HTR-8/SVneo (cell line): ENCODE measurements around the gene ARHGEF26.

ENCODE experiments used
- DNase-seq: peaks from one replicate; pipeline ENCODE4 v3.0.0; 2011; ENCODE audit warnings: low spot score, mixed read lengths; ENCODE audit not compliant: insufficient read length
- FAIRE-seq: peaks from 2 replicates; lab custom pipeline; 2011; peaks lifted over from hg19 to GRCh38; lab: Jason Lieb, UNC

Gene ARHGEF26

DNA sequence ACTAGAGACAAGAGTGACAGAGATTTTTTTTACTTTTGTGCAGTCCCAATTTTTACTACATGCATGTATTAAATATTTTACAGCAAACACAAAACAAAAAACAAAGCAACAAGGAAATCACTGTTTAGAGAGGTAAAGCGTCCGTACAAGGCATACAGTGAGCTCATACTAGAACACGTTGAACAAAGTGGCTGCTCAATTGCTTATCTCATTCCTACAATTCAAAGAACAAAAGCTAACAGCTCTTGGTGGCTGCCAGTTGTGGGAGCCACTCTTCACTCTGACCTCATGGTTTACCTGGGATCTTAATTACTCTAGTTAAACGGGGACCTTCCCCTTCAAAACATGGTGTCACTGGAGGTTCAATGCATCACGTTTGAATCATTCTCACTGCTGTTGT is 7.6 kb upstream of the ARHGEF26 start:
- FAIRE-seq (no peak), DNase-seq (no peak)

DNA sequence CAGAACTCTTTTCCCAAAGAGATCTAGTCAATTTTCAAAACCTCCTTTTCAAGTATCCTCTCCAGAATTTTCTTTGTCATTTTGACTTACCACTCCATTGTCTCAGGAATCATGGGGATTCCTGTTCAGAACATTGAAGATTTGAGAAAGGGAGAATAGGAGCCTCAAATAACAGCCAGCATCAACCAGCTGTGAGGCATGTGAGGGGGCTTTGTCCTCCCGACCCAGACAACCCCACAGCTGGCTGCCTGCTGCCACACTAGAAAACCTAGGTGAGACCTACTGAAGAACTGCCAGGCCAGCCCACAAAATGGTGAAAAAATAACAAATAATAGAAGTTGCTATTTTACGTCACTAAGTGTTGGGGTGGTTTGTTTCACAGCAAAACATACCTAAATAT is 5.9 kb upstream of the ARHGEF26 start:
- DNase-seq, result no peak
- no peak for FAIRE-seq

DNA sequence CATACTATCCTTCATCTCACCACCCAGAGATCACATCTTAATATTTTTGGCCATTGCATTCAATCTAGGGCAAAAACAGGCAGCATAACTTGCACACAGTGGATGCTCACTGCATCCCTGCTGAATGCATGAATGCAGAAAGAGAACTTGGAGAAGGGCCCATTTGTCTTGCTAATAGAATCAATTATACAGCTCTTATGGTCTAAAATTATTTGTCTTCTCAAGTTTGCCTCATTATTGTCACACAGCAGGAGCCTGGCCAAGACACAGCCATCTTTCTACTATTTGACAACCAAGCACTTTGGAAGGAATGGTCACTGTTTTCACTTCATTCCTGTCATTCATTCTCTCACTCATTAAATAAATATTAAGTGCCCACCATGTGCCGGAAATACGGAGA is 1.2 kb upstream of the ARHGEF26 start:
- DNase-seq (no peak), FAIRE-seq (no peak)

DNA sequence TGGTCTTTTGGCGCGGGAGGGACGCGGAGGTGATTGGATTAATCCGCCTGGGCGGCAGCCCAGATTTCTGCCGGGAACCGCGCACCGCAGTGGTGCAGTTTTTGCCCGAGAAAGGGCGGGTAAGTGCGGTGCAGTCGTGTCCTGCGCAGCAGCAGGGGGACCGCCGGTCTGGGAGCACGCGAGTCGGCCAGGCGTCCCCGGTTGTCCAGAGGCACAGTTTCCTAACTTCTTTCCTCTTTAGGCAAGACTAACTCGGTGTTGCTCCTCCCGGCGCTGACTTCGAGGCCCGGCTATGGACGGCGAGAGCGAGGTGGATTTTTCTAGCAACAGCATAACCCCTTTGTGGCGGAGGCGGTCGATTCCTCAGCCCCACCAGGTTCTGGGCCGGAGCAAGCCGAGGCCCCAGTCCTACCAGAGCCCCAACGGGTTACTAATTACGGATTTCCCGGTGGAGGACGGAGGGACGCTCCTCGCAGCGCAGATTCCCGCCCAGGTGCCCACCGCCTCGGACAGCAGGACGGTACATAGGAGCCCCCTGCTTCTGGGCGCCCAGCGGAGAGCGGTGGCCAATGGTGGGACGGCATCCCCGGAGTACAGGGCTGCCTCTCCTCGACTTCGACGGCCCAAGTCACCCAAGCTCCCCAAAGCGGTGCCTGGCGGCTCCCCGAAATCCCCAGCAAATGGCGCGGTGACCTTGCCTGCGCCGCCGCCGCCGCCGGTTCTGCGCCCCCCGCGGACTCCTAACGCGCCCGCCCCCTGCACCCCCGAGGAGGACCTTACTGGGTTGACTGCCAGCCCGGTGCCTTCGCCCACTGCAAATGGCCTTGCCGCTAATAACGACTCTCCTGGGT is 736 bp downstream of the ARHGEF26 start:
- DNase-seq, result peak; percentile 29
- no peak for FAIRE-seq

DNA sequence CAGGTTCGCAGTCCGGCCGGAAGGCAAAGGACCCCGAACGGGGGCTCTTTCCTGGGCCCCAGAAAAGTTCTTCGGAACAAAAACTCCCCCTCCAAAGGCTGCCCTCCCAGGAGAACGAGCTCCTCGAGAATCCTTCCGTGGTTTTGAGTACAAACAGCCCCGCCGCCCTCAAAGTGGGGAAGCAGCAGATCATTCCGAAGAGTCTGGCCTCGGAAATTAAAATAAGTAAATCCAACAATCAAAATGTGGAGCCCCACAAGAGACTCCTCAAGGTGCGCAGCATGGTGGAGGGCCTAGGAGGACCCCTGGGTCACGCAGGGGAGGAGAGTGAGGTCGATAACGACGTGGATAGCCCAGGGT is 1.3 kb downstream of the ARHGEF26 start:
- no peak for FAIRE-seq

DNA sequence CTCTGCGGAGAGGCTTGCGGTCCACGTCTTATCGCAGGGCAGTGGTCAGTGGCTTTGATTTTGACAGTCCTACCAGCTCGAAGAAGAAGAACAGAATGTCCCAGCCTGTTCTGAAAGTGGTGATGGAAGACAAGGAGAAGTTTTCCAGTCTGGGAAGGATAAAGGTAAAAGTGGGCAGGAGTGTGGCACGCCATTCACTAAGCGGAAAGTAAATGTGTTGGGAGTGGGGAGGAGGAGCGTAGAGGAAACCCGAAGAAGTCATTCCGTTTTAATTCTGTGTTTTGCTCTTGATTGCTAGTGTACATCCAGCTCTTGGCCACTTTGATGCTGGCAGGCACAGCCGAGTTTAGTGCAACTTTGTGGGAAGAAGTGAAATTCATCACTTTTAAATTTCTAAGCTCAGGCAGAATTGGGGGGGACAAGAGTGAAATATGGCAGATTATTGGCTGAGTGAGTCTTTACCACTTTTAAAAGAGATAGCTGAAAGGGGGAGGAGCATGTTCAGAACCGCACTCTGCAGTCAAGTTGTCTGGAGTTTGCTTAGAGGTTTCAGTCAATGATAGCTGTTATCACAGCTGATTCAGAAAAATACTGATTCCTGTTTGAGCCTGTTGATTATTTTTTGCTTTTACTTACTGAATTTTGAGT is 1.8 kb downstream of the ARHGEF26 start:
- no peak for FAIRE-seq

More for the DNA sequence above, 1.3 kb downstream of the ARHGEF26 start:
- no peak for DNase-seq

DNA sequence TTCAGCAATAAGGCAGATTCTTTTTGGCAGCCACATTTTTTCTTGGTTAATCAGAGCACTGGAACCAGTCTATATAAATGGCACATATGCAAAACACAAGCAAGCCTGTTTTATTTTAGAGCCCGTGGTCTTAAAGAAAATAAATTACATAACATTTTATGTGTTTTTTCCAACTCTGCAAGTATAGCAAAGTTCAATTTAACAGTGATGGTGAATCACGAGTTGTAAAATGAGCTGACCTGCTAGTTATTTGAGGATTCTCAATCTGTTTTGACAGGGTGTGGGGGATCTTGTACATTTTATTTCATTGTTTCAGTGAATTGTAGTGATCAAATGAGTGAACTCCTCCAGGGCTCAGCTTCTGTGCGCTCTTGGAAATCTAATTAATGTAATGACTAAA is 2.7 kb downstream of the ARHGEF26 start:
- DNase-seq (no peak), FAIRE-seq (no peak)

More for the DNA sequence above, 1.8 kb downstream of the ARHGEF26 start:
- no peak for DNase-seq

DNA sequence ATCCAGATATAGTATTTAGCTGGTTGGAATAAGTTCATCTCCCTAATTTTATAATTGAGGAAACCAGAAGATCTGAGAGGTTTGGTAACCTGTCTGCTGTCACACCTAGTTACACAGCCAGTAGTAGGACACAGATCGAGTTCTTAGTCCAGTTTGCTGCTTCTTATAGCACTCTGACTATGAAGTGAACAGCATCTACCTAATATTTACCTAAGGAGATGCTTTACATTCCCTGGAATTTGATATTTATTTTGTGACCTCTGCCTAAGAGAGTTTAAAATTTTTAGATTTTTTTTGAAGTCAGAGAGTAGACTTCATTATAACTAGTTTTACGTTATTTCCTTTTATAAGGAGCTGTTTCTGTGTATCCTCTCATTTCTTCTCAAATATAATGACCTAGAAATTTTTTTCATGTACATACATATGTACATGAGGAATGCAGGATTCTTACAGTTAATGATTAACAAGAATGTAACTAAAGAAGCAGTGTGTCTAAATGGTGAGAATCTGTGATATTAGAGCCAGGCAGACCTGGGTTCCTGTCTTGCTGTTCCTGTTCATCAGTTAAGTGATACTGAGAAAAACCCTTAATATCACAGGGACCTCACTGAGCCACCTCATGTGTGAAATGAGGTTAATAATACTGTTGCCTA is 4.3 kb downstream of the ARHGEF26 start:
- DNase-seq, result no peak
- FAIRE-seq, result no peak

DNA sequence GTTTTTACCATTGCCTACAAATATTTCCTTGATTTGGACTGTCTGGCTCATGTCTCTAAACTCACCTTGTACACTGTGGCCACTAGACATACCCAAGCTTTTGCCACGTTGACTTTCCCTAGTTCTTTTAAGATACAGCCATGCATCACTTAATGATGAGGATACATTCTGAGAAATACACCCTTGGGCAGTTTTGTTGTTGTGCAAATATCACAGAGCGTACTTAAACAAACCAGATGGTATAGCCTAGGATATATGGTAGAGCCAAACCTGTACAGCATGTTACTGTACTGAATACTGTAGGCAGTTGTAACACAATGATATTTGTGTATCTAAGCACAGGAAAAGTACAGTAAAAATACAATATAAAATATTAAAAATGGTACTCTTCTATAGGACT is 5.5 kb downstream of the ARHGEF26 start:
- FAIRE-seq (no peak), DNase-seq (no peak)

DNA sequence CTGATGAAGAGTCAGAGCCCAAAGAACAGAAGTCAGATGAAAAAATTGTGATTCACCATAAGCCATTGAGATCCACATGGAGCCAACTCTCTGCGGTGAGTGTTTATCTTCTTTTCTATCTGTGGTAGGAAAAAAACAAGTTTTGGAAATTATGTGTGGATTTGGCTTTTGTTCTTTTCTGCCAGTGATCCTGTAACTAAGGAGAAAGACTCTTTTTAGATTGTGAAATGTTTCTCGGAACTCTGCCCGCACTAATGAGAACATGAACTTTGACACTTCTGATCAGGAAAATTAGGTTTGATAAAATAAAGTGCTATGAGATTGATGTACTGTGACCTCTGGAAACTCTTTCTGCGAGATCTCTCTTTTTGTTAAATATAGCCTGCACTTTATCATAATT is 8.4 kb downstream of the ARHGEF26 start:
- DNase-seq (no peak), FAIRE-seq (no peak)

DNA sequence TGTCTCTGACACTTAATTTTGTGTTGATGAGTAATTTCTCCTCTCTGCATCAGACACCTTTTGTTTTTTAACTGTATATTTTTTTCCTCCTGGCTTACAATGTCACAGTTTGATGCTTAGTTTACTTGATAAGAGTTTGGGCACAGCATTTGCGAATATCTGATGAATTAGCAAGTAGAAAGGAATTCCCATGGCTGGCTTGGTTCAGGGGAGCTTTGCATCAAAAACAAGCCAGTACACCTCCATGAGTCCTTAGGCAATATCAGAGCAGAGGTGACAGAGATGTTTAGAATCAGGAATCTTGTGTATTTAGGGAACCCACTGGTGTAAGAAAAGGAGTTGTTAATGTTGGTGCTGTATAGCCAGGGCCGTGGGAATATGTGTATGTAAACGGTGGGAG is 9.3 kb downstream of the ARHGEF26 start:
- FAIRE-seq (no peak), DNase-seq (no peak)

DNA sequence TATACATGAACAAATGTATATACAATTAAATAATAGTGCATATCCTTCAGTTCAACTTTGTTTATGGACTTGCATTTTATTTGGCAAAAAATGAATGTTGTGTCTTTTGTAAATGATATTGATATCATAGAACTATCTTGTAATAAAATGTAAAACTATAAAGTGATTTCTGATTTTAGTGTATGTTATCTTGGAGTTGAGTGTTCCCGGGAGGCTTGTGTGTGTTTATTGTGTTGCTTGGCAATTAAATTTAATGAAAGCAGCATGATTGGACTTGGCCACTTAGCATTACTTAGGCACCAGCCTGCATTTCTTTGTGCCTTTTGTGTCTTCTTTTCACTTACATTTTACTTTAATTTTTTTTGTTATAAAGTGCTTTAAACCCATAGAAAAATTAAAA is 10.6 kb downstream of the ARHGEF26 start:
- DNase-seq (no peak), FAIRE-seq (no peak)

DNA sequence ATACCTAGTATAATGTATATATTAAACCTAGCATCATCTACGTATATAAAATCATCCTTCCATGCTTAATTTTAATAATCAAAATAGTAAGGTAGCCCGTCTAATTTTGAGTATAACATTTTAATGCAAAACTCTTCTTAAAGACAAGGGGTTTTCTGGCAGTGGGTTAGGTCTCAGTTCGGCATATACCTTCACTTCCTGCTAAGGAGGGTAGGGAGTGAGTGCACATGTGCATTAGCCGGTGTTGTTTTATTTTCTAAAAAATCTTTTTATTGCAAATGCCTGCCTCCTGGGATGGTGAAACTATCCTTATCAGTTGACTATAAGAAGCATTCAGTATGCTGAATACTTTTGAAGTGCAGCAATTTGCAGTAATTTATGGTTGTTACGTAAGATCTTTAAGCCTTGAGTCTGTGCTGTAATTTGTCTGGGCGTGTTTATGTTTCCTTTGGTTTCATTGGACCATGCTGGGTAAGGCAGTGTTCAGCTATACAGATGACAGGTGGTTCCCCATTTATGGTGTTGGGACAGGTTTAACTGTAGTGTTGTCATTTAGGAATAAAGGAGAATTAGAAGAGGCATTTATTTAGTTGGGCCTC is 11.7 kb downstream of the ARHGEF26 start:
- no peak for DNase-seq

DNA sequence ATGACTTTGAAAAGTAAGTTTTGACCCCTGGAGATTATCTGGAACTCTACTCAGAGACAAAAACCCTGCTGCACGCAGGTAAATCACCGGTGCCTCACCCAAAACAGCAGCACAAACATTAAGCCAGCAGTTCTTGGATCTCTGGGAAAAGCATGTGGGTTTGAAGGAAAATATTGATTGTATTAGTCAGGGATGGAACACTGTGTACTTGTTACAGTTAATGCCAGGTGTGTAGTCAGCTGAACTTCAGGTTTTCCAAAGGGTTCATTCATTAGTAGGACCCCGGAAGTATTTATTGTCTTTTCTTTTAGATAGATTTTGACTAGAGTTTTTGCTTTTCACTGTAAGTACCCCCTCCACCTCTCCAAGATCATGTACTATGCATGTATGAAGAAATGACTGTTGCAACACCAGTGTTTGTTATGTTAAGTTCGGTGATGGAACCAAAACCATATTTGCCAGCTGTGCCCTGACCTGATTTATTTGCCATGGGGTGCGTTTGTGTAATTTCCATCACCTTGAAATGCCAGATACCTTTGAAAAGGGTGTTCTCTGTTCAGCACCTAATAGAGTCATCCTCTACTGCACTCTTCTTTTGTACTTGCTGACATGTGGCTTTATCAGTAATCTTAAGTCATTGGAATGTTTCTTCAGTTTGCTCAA is 14.5 kb downstream of the ARHGEF26 start:
- no peak for FAIRE-seq
- no peak for DNase-seq

More for the DNA sequence above, 11.7 kb downstream of the ARHGEF26 start:
- FAIRE-seq, result no peak

DNA sequence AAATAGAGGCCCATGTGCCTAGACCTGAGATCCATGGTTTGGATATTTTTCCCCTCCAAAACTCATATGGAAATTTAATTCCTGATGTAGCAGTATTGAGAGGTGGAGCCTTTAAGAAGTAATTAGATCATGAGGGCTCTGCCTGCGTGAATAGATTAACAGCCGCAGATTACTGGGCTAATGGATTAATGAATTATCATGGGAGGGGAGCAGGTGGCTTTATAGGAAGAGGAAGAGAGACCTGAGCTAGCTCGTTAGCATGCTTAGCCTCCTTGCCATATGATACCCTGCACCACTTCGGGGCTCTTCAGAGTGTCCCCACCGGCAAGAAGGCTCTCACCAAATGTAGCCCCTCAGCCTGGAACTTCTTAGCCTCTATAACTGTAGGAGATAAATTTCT is 15.8 kb downstream of the ARHGEF26 start:
- FAIRE-seq, result no peak

DNA sequence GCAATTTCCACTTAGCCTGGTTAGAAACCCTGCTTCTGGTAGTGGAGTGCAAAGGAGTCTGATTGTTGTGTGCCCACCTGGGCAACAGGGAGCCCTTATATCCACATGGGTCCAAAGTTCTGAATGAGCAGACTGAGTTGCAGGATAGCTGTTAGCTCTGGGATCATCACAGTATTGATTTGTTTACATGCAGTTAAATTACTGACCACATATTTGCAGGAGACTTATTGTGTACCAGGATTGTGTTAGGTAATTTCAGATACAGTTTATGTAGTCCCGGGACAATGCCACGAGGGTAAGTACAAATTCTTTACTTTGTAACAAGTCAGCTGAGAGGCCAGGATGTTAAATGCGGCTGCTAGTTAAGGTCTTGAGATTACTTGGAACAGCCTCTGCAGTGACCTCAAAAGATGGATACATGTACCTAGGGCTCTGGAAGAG is 18.8 kb downstream of the ARHGEF26 start:
- DNase-seq (no peak), FAIRE-seq (no peak)

More for the DNA sequence above, 15.8 kb downstream of the ARHGEF26 start:
- no peak for DNase-seq

DNA sequence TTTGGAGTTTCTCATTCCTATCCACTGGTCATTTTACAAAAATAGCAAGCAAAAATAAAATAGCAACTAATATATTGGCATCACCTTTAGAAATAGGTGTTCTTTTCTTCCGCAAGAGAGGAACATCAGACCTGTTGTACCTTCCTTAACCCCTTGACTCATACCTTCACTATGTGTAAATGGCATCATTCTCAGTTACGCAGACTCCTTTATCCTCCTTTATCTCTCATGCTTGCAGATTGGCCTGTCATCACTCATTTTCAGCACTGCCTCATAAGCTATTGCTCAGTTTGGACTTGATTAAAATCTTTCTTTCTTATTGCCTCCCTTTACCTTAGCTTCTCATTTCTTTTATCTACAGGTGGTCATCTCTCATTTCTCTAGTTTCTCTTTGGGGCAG is 21.4 kb downstream of the ARHGEF26 start:
- no peak for FAIRE-seq
- DNase-seq, result no peak

DNA sequence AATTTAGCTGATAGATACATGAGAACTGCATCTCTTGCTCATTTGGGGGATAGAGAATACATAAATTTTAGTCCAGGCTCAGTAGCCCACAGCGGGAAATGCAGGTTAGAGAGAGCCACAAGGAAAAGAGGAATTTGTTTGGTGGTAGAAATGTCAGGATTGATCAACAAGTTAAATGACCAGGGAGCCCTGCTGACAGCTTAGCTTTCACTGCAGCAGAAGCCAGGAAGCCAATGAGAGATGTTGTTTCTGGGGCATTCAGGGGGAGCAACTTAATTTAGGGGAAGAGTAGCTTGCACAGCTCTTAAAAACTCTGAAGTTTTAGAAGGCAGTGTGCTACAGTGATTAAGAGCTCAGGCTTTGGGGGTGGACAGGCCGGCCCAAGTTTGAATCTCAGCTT is 22.7 kb downstream of the ARHGEF26 start:
- no peak for DNase-seq
- no peak for FAIRE-seq

DNA sequence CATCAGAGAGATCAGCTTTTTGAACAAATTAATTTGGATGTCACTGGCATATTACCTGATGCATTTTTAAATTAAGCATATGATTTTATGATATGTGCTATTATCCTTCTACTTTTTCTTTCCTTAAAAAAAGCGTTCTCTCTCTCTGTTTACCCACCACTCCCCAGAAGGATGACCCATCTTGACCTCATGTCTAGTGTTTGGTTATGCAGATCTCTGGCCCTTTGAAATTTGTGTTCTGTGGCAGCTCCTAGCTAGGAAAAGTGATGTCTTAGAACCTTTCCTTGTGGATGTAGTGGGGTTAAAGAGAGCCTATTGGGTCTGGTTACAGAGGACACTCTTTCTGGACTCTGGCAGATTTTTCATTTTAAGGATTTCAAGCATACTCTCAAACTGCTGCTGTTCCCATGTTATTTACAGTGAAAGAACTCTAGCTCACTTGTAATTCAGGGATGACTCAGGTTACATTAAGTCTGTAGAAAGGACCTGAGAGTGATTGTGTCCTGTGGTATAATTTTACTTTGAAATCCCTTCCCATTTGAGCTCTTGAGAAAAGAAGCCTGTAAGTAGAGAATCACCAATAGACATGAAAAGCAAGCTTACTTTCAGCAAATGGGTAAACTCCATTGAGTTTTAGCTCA is 23.8 kb downstream of the ARHGEF26 start:
- no peak for DNase-seq
- no peak for FAIRE-seq

DNA sequence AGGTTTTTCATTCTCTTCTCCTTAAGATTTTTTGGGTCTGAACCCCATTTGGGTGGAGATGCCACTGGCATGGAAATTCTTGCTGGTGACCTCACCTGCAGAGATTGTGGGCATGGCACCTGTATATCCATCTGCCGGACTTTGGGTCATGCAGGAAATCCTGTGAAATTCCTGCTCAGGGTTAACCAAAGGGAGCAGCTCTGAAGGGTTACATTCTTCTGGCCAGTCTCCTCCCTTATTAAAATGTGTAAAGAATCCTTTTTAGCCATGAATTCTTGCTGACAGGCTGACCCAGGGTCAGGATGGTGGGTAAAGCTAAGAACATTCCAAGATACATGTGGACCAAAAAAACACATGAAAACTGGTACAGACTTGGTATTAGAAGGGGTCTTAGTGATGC is 27.4 kb downstream of the ARHGEF26 start:
- no peak for DNase-seq
- no peak for FAIRE-seq
